Measurements from ENCODE around the gene RRAS.

Gene RRAS

DNA sequence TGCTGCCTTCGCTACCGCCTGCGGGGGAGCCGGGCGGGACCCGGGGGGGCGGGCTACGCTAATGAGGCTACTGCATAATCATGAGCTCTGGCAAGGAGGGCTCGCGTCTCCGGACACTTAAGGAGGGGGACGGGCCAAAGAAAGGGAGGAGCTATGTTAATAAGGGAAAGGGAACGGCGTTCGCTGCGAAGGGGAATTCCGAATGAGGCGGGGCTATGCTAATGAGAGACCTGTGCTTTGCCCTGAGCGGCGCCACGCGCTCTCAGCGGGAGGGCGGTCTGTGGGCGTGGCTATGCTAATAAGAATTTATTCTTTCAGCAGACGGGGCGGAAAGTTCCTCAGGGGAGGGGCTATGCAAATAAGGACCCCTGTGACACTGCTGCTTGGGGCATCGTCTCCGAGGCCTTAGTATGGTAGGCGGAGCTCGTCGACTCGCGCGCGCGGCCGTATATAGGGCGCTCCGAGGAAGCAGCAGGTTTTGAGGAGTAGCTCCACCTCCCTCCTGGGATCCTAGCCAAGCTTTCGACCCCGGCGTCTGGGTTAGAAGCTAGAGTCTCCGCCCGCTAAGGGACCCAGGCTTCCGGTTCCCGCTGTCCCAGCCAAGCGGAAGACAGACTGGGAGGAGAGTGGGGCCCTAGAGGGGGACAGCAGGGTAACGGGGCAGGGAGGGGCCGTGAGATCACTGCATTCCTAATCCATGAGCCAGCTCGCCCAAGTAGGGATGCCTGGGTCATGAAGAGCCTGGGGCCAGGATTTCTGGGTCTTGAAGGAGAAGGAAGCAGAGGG lies at the start of gene RRAS:
Gene RRAS (minus strand): TSS at position 31 of the 786 bp plus-strand sequence. CDS start 45 bp downstream, outside the sequence.
- H3K4me1 Mint-ChIP-seq: peaks cover 69% of the 10 kb centered on the region
- no peaks in the 10 kb centered on the region for H3K9me3 Mint-ChIP-seq
- no peaks in the 10 kb centered on the region for H3K27me3 Mint-ChIP-seq
- peak within 1 kb of the TSS; percentile 96 for H3K27ac Mint-ChIP-seq (ENCODE audit: low read depth)
- peak; percentile 97 to 99 for DNase-seq (ENCODE audit: low spot score in 2 of 2)
- peak; percentile 73 for ATAC-seq (replicated peaks; ENCODE audit: extremely low read depth, poor library complexity, severe bottlenecking)
- H3K36me3 Mint-ChIP-seq (ENCODE audit: insufficient read depth): peaks cover 28% of the 10 kb centered on the region
- peak within 1 kb of the TSS; percentile 92 for H3K4me3 Mint-ChIP-seq

- peak within 1 kb of the TSS; percentile 80 for H3K4me3 Mint-ChIP-seq
- H3K9me3 Mint-ChIP-seq: no peaks in the 10 kb centered on the region
- peak; percentile 36 for ATAC-seq (replicated peaks; ENCODE audit: extremely low read depth, poor library complexity, severe bottlenecking)
These were observed 49.5 kb upstream of the RRAS start, which contains the start of gene ADM5 for GRCh38 chr19:49689133-49690078. ADM5 (plus strand) TSS chr19:49689594; CDS start chr19:49689838, 244 bp downstream.

DNA sequence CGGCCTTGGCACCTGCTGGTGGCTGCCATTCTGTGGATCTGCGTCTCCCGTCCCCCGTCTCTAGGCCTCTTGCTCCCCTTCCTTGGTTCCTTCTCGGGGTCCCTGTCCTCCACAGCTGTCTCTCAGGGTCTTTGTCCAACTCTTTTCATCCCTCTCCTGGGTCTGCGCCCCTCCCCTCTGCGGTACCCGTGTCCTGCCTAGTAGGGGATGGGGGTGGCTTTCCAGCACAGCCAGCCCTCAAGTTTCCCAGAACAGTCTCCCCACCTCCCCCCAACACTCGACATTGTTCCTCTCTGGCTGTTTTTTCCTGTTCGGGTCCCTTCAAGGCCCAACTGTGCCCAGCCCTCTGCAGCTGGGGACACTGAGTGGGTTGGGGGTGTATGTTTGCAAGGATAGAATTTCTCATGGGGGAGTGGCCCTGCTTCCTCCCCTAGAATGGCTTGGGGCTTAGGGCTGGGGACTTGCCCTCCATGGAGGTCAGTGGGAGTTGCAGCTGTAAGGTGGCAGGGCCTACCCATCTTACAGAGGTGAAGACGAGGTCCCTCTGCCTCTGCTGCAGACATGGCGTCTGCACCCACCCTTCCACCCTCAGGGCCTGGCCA lies 48.7 kb upstream of the RRAS start:
- H3K27ac Mint-ChIP-seq (ENCODE audit: low read depth): no peak overlapping the region
- no peak for ATAC-seq (replicated peaks; ENCODE audit: extremely low read depth, poor library complexity, severe bottlenecking)
- H3K4me3 Mint-ChIP-seq: no peak overlapping the region
- peaks cover 30% of the 10 kb centered on the region for H3K4me1 Mint-ChIP-seq
- peaks cover 34% of the 10 kb centered on the region for H3K27me3 Mint-ChIP-seq
- H3K9me3 Mint-ChIP-seq: no peaks in the 10 kb centered on the region
- DNase-seq (ENCODE audit: low spot score in 2 of 2): no peak
- H3K36me3 Mint-ChIP-seq (ENCODE audit: insufficient read depth): peaks cover 21% of the 10 kb centered on the region

More at GRCh38 chr19:49689133-49690078, 49.5 kb upstream of the RRAS start, which contains the start of gene ADM5:
- Mint-ChIP-seq H3K36me3 (ENCODE audit: insufficient read depth) (peaks cover 15% of the 10 kb centered on the region), H3K27ac (ENCODE audit: low read depth) (no peak within 1 kb of the TSS), H3K27me3 (peaks cover 34% of the 10 kb centered on the region), H3K4me1 (peaks cover 25% of the 10 kb centered on the region)
- no peak for DNase-seq (ENCODE audit: low spot score in 2 of 2)

GRCh38 chr19:49687566-49688316 lies 47.8 kb upstream of the RRAS start:
- H3K36me3 Mint-ChIP-seq (ENCODE audit: insufficient read depth): peaks cover 25% of the 10 kb centered on the region
- no peaks in the 10 kb centered on the region for H3K9me3 Mint-ChIP-seq
- H3K27ac Mint-ChIP-seq (ENCODE audit: low read depth): no peak overlapping the region
- ATAC-seq (replicated peaks; ENCODE audit: extremely low read depth, poor library complexity, severe bottlenecking) (no peak), DNase-seq (ENCODE audit: low spot score in 2 of 2) (no peak)
- peaks cover 30% of the 10 kb centered on the region for H3K4me1 Mint-ChIP-seq
- H3K4me3 Mint-ChIP-seq: no peak overlapping the region
- H3K27me3 Mint-ChIP-seq: peaks cover 33% of the 10 kb centered on the region

DNA sequence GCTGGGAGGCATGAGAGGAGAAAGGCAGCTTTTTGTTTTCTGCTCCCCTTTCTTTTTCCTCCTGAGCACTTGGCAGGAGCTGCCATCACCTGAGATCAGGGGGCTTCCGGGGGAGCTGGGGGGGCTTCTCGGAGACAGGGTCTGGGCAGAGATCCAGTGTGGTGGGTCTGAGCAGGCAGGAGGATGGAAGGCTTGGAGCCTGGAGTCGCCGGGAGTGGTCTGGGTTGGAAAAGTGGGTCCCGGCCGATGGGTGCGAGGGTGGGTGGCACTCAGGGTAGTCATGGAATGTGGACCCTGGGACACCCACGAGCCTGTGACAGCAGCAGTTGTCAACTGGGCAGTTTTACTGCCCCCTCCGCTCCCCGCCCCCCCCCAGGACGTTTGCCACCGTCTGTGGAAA lies 47.2 kb upstream of the RRAS start:
- H3K4me3 Mint-ChIP-seq: no peak overlapping the region
- DNase-seq (ENCODE audit: low spot score in 2 of 2) (no peak), ATAC-seq (replicated peaks; ENCODE audit: extremely low read depth, poor library complexity, severe bottlenecking) (no peak)
- no peaks in the 10 kb centered on the region for H3K9me3 Mint-ChIP-seq
- H3K4me1 Mint-ChIP-seq: peaks cover 30% of the 10 kb centered on the region
- H3K27ac Mint-ChIP-seq (ENCODE audit: low read depth): no peak overlapping the region
- peaks cover 27% of the 10 kb centered on the region for H3K27me3 Mint-ChIP-seq
- H3K36me3 Mint-ChIP-seq (ENCODE audit: insufficient read depth): peaks cover 28% of the 10 kb centered on the region

DNA sequence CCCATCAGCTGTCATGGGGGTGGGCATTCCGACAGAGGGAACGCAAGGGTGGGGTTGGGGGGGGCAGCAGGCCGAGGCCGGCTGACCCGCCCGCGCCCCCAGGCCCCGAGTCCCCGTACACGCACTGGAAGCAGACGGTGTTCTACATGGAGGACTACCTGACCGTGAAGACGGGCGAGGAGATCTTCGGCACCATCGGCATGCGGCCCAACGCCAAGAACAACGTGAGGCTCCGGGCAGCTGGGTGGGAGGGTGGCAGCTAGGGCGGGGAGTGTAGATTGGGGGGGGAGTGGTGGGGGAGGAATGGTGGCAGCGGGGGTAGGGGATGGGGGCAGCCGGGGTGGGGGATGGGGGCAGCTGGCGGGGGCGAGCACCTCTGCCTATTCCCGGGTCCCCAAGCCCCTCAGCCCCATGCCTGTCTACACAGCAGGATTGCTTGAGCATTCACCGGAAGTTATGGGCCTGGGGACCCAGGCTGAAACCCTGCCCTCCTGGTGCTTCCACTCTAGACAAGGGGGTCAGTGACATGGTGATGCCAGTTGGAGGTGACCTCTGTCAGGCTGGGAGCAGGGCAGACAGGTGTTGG lies 46.7 kb upstream of the RRAS start:
- ATAC-seq (replicated peaks; ENCODE audit: extremely low read depth, poor library complexity, severe bottlenecking): no peak
- Mint-ChIP-seq H3K4me1 (peaks cover 30% of the 10 kb centered on the region), H3K9me3 (no peaks in the 10 kb centered on the region), H3K27ac (ENCODE audit: low read depth) (no peak overlapping the region), H3K36me3 (ENCODE audit: insufficient read depth) (peaks cover 32% of the 10 kb centered on the region), H3K27me3 (peaks cover 21% of the 10 kb centered on the region), H3K4me3 (no peak overlapping the region)
- DNase-seq (ENCODE audit: low spot score in 2 of 2): no peak

- Mint-ChIP-seq H3K4me1 (peaks cover 27% of the 10 kb centered on the region), H3K27me3 (peaks cover 14% of the 10 kb centered on the region), H3K27ac (ENCODE audit: low read depth) (peak overlapping the region; percentile 67), H3K36me3 (ENCODE audit: insufficient read depth) (peaks cover 34% of the 10 kb centered on the region), H3K9me3 (no peaks in the 10 kb centered on the region), H3K4me3 (no peak overlapping the region)
- no peak for DNase-seq (ENCODE audit: low spot score in 2 of 2)
- no peak for ATAC-seq (replicated peaks; ENCODE audit: extremely low read depth, poor library complexity, severe bottlenecking)
These were observed 45.9 kb upstream of the RRAS start for GRCh38 chr19:49685845-49686332.

- peaks cover 32% of the 10 kb centered on the region for H3K36me3 Mint-ChIP-seq (ENCODE audit: insufficient read depth)
- DNase-seq (ENCODE audit: low spot score in 2 of 2): no peak
- H3K9me3 Mint-ChIP-seq: no peaks in the 10 kb centered on the region
- H3K4me1 Mint-ChIP-seq: peaks cover 26% of the 10 kb centered on the region
- no peak for ATAC-seq (replicated peaks; ENCODE audit: extremely low read depth, poor library complexity, severe bottlenecking)
- H3K27ac Mint-ChIP-seq (ENCODE audit: low read depth): peak overlapping the region; percentile 67
- H3K4me3 Mint-ChIP-seq: no peak overlapping the region
- H3K27me3 Mint-ChIP-seq: peaks cover 6% of the 10 kb centered on the region
These were observed 45.1 kb upstream of the RRAS start for GRCh38 chr19:49684983-49685553.

GRCh38 chr19:49684251-49684982 lies 44.5 kb upstream of the RRAS start:
- Mint-ChIP-seq H3K27ac (ENCODE audit: low read depth) (no peak overlapping the region), H3K4me1 (peaks cover 28% of the 10 kb centered on the region), H3K4me3 (no peak overlapping the region), H3K27me3 (no peaks in the 10 kb centered on the region), H3K36me3 (ENCODE audit: insufficient read depth) (peaks cover 33% of the 10 kb centered on the region), H3K9me3 (no peaks in the 10 kb centered on the region)
- DNase-seq (ENCODE audit: low spot score in 2 of 2) (no peak), ATAC-seq (replicated peaks; ENCODE audit: extremely low read depth, poor library complexity, severe bottlenecking) (no peak)

- no peaks in the 10 kb centered on the region for H3K27me3 Mint-ChIP-seq
- peaks cover 35% of the 10 kb centered on the region for H3K36me3 Mint-ChIP-seq (ENCODE audit: insufficient read depth)
- ATAC-seq (replicated peaks; ENCODE audit: extremely low read depth, poor library complexity, severe bottlenecking): no peak
- peaks cover 28% of the 10 kb centered on the region for H3K4me1 Mint-ChIP-seq
- H3K27ac Mint-ChIP-seq (ENCODE audit: low read depth): no peak overlapping the region
- H3K4me3 Mint-ChIP-seq: no peak overlapping the region
- no peak for DNase-seq (ENCODE audit: low spot score in 2 of 2)
- H3K9me3 Mint-ChIP-seq: no peaks in the 10 kb centered on the region
These were observed 43.9 kb upstream of the RRAS start for GRCh38 chr19:49683814-49684250.

GRCh38 chr19:49682274-49682673 lies 42.3 kb upstream of the RRAS start:
- DNase-seq (ENCODE audit: low spot score in 2 of 2) (no peak), ATAC-seq (replicated peaks; ENCODE audit: extremely low read depth, poor library complexity, severe bottlenecking) (no peak)
- Mint-ChIP-seq H3K27ac (ENCODE audit: low read depth) (no peak overlapping the region), H3K4me3 (no peak overlapping the region), H3K27me3 (no peaks in the 10 kb centered on the region), H3K9me3 (no peaks in the 10 kb centered on the region), H3K4me1 (peaks cover 29% of the 10 kb centered on the region), H3K36me3 (ENCODE audit: insufficient read depth) (peaks cover 33% of the 10 kb centered on the region)
